Endothelial cell (in vitro differentiated cells): ENCODE measurements around the gene TWF2. TPM values are rescaled to one million over a fixed set of nuclear protein-coding genes. Genes with fewer than 3 reads are reported as not detected.
A peak's percentile ranks its signal among the peaks of the same experiment; 100 is the strongest.

Experiments used
- DNase-seq: peaks from one replicate; pipeline ENCODE4 v3.0.0; 2021; ENCODE audit warnings: low spot score
- H3K27ac Mint-ChIP-seq: one replicate; pipeline ENCODE4 v1.8.0; 2021; ENCODE audit warnings: mixed read lengths, inconsistent platforms; ENCODE audit not compliant: unreplicated experiment
- H3K27me3 Mint-ChIP-seq: one replicate; pipeline ENCODE4 v1.8.0; 2021; ENCODE audit warnings: mild to moderate bottlenecking, moderate library complexity, mixed read lengths, inconsistent platforms; ENCODE audit not compliant: unreplicated experiment
- H3K36me3 Mint-ChIP-seq: one replicate; pipeline ENCODE4 v1.8.0; 2021; ENCODE audit warnings: mild to moderate bottlenecking, low read depth, mixed read lengths, inconsistent platforms; ENCODE audit not compliant: unreplicated experiment
- H3K4me1 Mint-ChIP-seq: one replicate; pipeline ENCODE4 v1.8.0; 2021; ENCODE audit warnings: mild to moderate bottlenecking, mixed read lengths, inconsistent platforms; ENCODE audit not compliant: unreplicated experiment
- H3K4me3 Mint-ChIP-seq: one replicate; pipeline ENCODE4 v1.8.0; 2021; ENCODE audit warnings: mild to moderate bottlenecking, mixed read lengths, inconsistent platforms; ENCODE audit not compliant: unreplicated experiment
- H3K9me3 Mint-ChIP-seq: one replicate; pipeline ENCODE4 v1.8.0; 2021; ENCODE audit warnings: mixed read lengths, inconsistent platforms; ENCODE audit not compliant: unreplicated experiment
- microRNA-seq: library from miRNA; unstranded; fragments of <30 nt; microRNA quantifications from one replicate; pipeline ENCODE4, GENCODE V29; 2020; ENCODE audit not compliant: unreplicated experiment
- total RNA-seq: library from RNA; stranded (reverse); fragmentation: NEBNext Ultra II Directional; extraction: Animal tissue kit (Norgen Biotek cat#: 25700); gene quantifications from one replicate; pipeline ENCODE4 v1.2.1, GENCODE V29; 2021; ENCODE audit not compliant: unreplicated experiment
- TF ChIP-seq, protein P1 (sequence below): fragments of 200-600 bp; sonication (generic); IDR thresholded peaks from one replicate; pipeline ENCODE4 v1.5.0; 2021; ENCODE audit warnings: antibody characterized with exemption; ENCODE audit not compliant: unreplicated experiment

The TWF2 gene
- total RNA-seq, 1 donor from 2014 or later: 85.3 TPM

DNA sequence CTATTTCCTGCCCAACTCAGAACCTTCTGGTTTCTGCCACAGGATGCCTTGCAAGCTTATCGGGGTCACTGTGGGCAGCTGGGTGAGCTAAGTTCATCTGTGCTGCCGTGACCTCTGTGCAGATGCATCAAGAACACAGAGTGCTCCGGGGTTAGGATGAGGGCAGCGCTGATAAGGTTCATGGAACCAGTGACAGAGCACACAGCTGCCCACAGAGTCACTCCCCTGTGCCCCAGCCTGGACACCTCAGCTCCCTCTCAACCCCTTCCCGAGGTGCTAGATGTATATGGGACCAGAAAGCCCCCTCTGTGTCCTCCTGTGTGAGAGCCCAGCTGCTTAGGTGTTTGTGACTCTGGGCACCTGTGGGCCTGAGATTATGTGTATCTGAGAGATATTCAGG, 56.8 kb downstream of the TWF2 start:
- Mint-ChIP-seq H3K27ac (peak overlapping the region; percentile 14), H3K9me3 (no peaks in the 10 kb centered on the region), H3K36me3 (peaks cover 4% of the 10 kb centered on the region), H3K4me3 (no peak overlapping the region), H3K27me3 (peaks cover 2% of the 10 kb centered on the region), H3K4me1 (no peaks in the 10 kb centered on the region)
- TF ChIP-seq, protein P1, sequence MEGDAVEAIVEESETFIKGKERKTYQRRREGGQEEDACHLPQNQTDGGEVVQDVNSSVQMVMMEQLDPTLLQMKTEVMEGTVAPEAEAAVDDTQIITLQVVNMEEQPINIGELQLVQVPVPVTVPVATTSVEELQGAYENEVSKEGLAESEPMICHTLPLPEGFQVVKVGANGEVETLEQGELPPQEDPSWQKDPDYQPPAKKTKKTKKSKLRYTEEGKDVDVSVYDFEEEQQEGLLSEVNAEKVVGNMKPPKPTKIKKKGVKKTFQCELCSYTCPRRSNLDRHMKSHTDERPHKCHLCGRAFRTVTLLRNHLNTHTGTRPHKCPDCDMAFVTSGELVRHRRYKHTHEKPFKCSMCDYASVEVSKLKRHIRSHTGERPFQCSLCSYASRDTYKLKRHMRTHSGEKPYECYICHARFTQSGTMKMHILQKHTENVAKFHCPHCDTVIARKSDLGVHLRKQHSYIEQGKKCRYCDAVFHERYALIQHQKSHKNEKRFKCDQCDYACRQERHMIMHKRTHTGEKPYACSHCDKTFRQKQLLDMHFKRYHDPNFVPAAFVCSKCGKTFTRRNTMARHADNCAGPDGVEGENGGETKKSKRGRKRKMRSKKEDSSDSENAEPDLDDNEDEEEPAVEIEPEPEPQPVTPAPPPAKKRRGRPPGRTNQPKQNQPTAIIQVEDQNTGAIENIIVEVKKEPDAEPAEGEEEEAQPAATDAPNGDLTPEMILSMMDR: no peak
- no peak for DNase-seq

DNA sequence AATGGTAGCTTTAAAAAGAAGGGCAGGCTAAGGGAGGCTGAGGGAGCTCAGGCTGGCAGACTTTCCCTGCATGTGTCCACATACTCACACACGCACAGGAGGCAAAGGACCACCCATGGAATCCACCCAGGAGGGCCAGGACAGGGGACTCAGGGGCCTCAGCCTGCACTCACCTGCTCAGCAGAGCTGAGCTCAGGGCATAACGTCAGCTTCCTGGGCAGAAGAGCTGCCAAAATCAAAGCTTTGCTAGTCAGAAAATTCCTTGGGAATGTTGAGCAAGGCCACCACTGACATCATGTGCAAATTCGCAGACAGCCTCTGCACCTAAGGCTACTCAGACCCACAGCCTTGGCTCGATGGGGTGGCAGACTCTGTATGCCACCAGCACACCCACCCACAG, 57.4 kb downstream of the TWF2 start:
- Mint-ChIP-seq H3K9me3 (no peaks in the 10 kb centered on the region), H3K4me3 (no peak overlapping the region), H3K27ac (no peak overlapping the region), H3K27me3 (peaks cover 4% of the 10 kb centered on the region), H3K4me1 (peaks cover 2% of the 10 kb centered on the region), H3K36me3 (peaks cover 4% of the 10 kb centered on the region)
- TF ChIP-seq, protein P1: no peak
- DNase-seq: no peak

Small RNAs within 50 kb of the gene (microRNA-seq; reads per million reads assigned to microRNA genes)
- gene MIRLET7G: 54.7 reads per million, percentile 78 among the genes with 10 or more reads in this experiment

Other genes starting within 250 kb of the TWF2 start
- 925 TPM for gene RPL29, start 243.3 kb downstream of the TWF2 start, total RNA-seq
- 21.7 TPM for gene DUSP7, start 182.6 kb downstream of the TWF2 start, total RNA-seq
- 7.5 TPM for gene POC1A, start 84.7 kb downstream of the TWF2 start, total RNA-seq
- gene ALAS1, start 41.0 kb downstream of the TWF2 start, total RNA-seq: 59.1 TPM
- not detected for gene TLR9, start 13.5 kb downstream of the TWF2 start, total RNA-seq
- 15.0 TPM for gene PPM1M, start 6.6 kb upstream of the TWF2 start, total RNA-seq
- 72.3 TPM for gene WDR82, start 39.5 kb upstream of the TWF2 start, total RNA-seq
- 22.4 TPM for gene GLYCTK, start 48.7 kb upstream of the TWF2 start, total RNA-seq
- 3.3 TPM for gene DNAH1, start 77.2 kb upstream of the TWF2 start, total RNA-seq
- gene BAP1, start 170.8 kb upstream of the TWF2 start, total RNA-seq: 118 TPM
- 15.9 TPM for gene PHF7, start 171.5 kb upstream of the TWF2 start, total RNA-seq
- 175 TPM for gene SEMA3G, start 205.9 kb upstream of the TWF2 start, total RNA-seq
- 0.67 TPM for gene TNNC1, start 214.9 kb upstream of the TWF2 start, total RNA-seq
- 261 TPM for gene NISCH, start 216.4 kb upstream of the TWF2 start, total RNA-seq